CD14-positive monocyte (primary cell): ENCODE results near the gene MARCHF9. TPM values are rescaled to one million over a fixed set of nuclear protein-coding genes. Genes with fewer than 3 reads are reported as not detected.

Source experiments
- DNase-seq, 3 donors: peaks; one replicate each; pipeline ENCODE4 v3.0.0-alpha.2; 2011 to 2022
- H2AFZ ChIP-seq: 2 replicates; pipeline ENCODE4 v1.6.0; 2012; ENCODE audit warnings: mild to moderate bottlenecking, low read depth, low read length, inconsistent platforms; ENCODE audit not compliant: insufficient read depth, poor library complexity, severe bottlenecking
- H3K27ac ChIP-seq, 2 donors: 1 replicate in 1 of 2; 2 replicates in 1 of 2; pipeline ENCODE4 v1.5.1; 2012 to 2013; ENCODE audit warnings: low read length in 2 of 2, control low read depth in 1 of 2, inconsistent platforms in 1 of 2, low read depth in 1 of 2, mild to moderate bottlenecking in 1 of 2
- H3K27me3 ChIP-seq, 2 donors: one replicate each; pipeline versions ENCODE4 v1.6.0 to v1.6.1; 2011 to 2013; ENCODE audit warnings: low read length in 2 of 2; ENCODE audit not compliant: control insufficient read depth in 2 of 2, insufficient read depth in 2 of 2
- H3K36me3 ChIP-seq, 2 donors: replicated peaks in 1 of 2; 1 replicate in 1 of 2; 2 replicates in 1 of 2; pipeline versions ENCODE4 v1.5.1 to v1.6.1; 2012 to 2013; ENCODE audit warnings: low read length in 2 of 2, control low read depth in 1 of 2, inconsistent platforms in 1 of 2, mild to moderate bottlenecking in 1 of 2; ENCODE audit not compliant: insufficient read depth in 2 of 2, control insufficient read depth in 1 of 2
- H3K4me1 ChIP-seq, 2 donors: 1 replicate in 1 of 2; 2 replicates in 1 of 2; pipeline versions ENCODE4 v1.5.1 to v1.6.1; 2012 to 2013; ENCODE audit warnings: low read length in 2 of 2, control low read depth in 1 of 2, inconsistent platforms in 1 of 2, mild to moderate bottlenecking in 1 of 2, moderate library complexity in 1 of 2; ENCODE audit not compliant: insufficient read depth in 2 of 2, control insufficient read depth in 1 of 2
- H3K4me2 ChIP-seq: replicated peaks from 2 replicates; pipeline ENCODE3; 2012; ENCODE audit warnings: low read length, moderate library complexity, mild to moderate bottlenecking; ENCODE audit not compliant: poor library complexity, severe bottlenecking; ENCODE audit errors: extremely low read depth
- H3K4me3 ChIP-seq, 3 experiments: fragments of 200-600 bp in 1 of 3; sonication (generic) in 1 of 3; replicated peaks in 1 of 3; 1 replicate in 2 of 3; 2 replicates in 1 of 3; pipeline ENCODE4 v1.5.1; 2011 to 2013; ENCODE audit warnings: low read length in 3 of 3, mild to moderate bottlenecking in 3 of 3, control low read depth in 2 of 3, low read depth in 2 of 3, inconsistent platforms in 1 of 3, moderate library complexity in 1 of 3
- H3K79me2 ChIP-seq: 2 replicates; pipeline ENCODE4 v1.6.0; 2012; ENCODE audit warnings: mild to moderate bottlenecking, control low read depth, inconsistent platforms, low read length, moderate library complexity; ENCODE audit not compliant: insufficient read depth
- H3K9ac ChIP-seq: 2 replicates; pipeline ENCODE4 v1.6.0; 2017; ENCODE audit warnings: low read length, mild to moderate bottlenecking; ENCODE audit not compliant: insufficient read depth, poor library complexity, severe bottlenecking
- H3K9me3 ChIP-seq, 2 donors: replicated peaks in 1 of 2; 1 replicate in 1 of 2; 2 replicates in 1 of 2; pipeline versions ENCODE4 v1.5.1 to v1.6.1; 2012 to 2013; ENCODE audit warnings: low read length in 2 of 2, control low read depth in 1 of 2; ENCODE audit not compliant: control insufficient read depth in 1 of 2, insufficient read depth in 1 of 2
- H4K20me1 ChIP-seq: 2 replicates; pipeline ENCODE4 v1.6.0; 2012; ENCODE audit warnings: mild to moderate bottlenecking, low read length, control low read depth, moderate library complexity; ENCODE audit not compliant: insufficient read depth
- H3K27ac Mint-ChIP-seq, 7 donors: one replicate each; pipeline ENCODE4 v1.8.0; 2020; ENCODE audit warnings: mild to moderate bottlenecking in 7 of 7, mixed read lengths in 7 of 7, moderate library complexity in 6 of 7, inconsistent platforms in 2 of 7
- H3K27me3 Mint-ChIP-seq, 3 donors: one replicate each; pipeline ENCODE4 v1.8.0; 2021 to 2022; ENCODE audit warnings: low read depth in 3 of 3, mild to moderate bottlenecking in 3 of 3, mixed read lengths in 3 of 3, moderate library complexity in 3 of 3, inconsistent platforms in 1 of 3
- H3K36me3 Mint-ChIP-seq, 2 donors: one replicate each; pipeline ENCODE4 v1.8.0; 2020; ENCODE audit warnings: mixed read lengths in 2 of 2, inconsistent platforms in 1 of 2, mild to moderate bottlenecking in 1 of 2
- H3K4me1 Mint-ChIP-seq: one replicate; pipeline ENCODE4 v1.8.0; 2020; ENCODE audit warnings: mild to moderate bottlenecking, mixed read lengths
- H3K4me3 Mint-ChIP-seq, 2 donors: one replicate each; pipeline ENCODE4 v1.8.0; 2020; ENCODE audit warnings: mild to moderate bottlenecking in 2 of 2, mixed read lengths in 2 of 2, moderate library complexity in 1 of 2
- H3K9me3 Mint-ChIP-seq, 7 donors: one replicate each; pipeline ENCODE4 v1.8.0; 2020 to 2022; ENCODE audit warnings: mixed read lengths in 7 of 7, mild to moderate bottlenecking in 6 of 7, moderate library complexity in 6 of 7, inconsistent platforms in 2 of 7
- WGBS: methylation state at CpG from one replicate; pipeline ENCODE4 v1.1.5; 2013; ENCODE audit warnings: missing lambda C conversion rate; ENCODE audit not compliant: insufficient coverage; 5-methylcytosine and 5-hydroxymethylcytosine counted together
- intact Hi-C, 2 donors: fragments of 100-400 bp; cut with micrococcal nuclease; formaldehyde crosslinking; loops; one replicate each; pipeline versions ENCODE4 v1.15.0 to v1.15.1; 2023
- polyA plus RNA-seq, 3 donors: library from polyadenylated mRNA; depleted of rRNA in 1 of 3; unstranded in 2 of 3; stranded (reverse) in 1 of 3; fragments of 300-500 nt in 2 of 3; fragments of >200 nt in 1 of 3; fragmentation: Illumina TruSeq in 2 of 3; gene quantifications; 1 replicate in 2 of 3; 2 replicates in 1 of 3; pipeline ENCODE4 v1.2.3, GENCODE V29; 2012 to 2021
- TF ChIP-seq, protein P1 (sequence below): fragments of 200-600 bp; IDR thresholded peaks from one replicate; pipeline ENCODE4 v1.8.0; 2022; ENCODE audit warnings: antibody characterized with exemption, mild to moderate bottlenecking

Gene MARCHF9
- polyA plus RNA-seq, 3 donors = 0.14 to 9.5 (median 0.23) TPM

DNA sequence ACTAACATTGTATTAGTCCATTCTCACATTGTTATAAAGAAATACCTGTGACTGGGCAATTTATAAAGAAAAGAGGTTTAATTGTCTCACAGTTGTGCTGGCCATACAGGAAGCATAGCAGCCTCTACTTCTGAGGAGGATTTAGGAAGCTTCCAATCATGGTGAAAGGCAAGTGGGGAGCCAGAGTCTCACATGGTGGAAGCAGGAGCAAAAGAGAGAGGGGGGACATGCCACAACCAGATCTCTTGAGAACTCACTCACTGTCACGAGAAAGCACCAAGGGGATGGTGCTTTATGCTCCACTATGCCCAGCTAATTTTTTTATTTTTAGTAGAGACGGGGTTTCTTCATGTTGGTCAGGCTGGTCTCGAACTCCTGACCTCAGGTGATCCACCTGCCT lies 47.7 kb upstream of the MARCHF9 start:
- H3K4me1 Mint-ChIP-seq = no peaks in the 10 kb centered on the region
- no peak overlapping the region for H3K4me3 ChIP-seq
- H3K4me2 ChIP-seq = no peak overlapping the region
- H3K36me3 ChIP-seq = peaks cover 71 to 96% of the 10 kb centered on the region in 2 donors
- no peak for DNase-seq
- intact Hi-C loops = no loop called here
- peaks cover 59% of the 10 kb centered on the region for H4K20me1 ChIP-seq
- H3K4me3 Mint-ChIP-seq = no peak overlapping the region
- H3K9me3 ChIP-seq = peaks cover 9 to 15% of the 10 kb centered on the region in 2 donors
- WGBS = no CpG with 5 or more reads among the region's 3 CpGs
- H3K9me3 Mint-ChIP-seq = peaks cover 7 to 14% (median 9%) of the 10 kb centered on the region in 7 donors
- no peak overlapping the region for H3K27ac Mint-ChIP-seq
- no peaks in the 10 kb centered on the region for H3K4me1 ChIP-seq
- H3K27ac ChIP-seq = no peak overlapping the region
- no peak overlapping the region for H3K9ac ChIP-seq
- peaks cover 72 to 92% of the 10 kb centered on the region in 2 donors for H3K36me3 Mint-ChIP-seq
- TF ChIP-seq, protein P1, sequence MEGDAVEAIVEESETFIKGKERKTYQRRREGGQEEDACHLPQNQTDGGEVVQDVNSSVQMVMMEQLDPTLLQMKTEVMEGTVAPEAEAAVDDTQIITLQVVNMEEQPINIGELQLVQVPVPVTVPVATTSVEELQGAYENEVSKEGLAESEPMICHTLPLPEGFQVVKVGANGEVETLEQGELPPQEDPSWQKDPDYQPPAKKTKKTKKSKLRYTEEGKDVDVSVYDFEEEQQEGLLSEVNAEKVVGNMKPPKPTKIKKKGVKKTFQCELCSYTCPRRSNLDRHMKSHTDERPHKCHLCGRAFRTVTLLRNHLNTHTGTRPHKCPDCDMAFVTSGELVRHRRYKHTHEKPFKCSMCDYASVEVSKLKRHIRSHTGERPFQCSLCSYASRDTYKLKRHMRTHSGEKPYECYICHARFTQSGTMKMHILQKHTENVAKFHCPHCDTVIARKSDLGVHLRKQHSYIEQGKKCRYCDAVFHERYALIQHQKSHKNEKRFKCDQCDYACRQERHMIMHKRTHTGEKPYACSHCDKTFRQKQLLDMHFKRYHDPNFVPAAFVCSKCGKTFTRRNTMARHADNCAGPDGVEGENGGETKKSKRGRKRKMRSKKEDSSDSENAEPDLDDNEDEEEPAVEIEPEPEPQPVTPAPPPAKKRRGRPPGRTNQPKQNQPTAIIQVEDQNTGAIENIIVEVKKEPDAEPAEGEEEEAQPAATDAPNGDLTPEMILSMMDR = no peak
- H3K27me3 Mint-ChIP-seq = peaks cover 0 to 3% (median 0%) of the 10 kb centered on the region in 3 donors
- peaks cover 4% of the 10 kb centered on the region for H3K79me2 ChIP-seq
- no peaks in the 10 kb centered on the region for H3K27me3 ChIP-seq
- no peak overlapping the region for H2AFZ ChIP-seq

DNA sequence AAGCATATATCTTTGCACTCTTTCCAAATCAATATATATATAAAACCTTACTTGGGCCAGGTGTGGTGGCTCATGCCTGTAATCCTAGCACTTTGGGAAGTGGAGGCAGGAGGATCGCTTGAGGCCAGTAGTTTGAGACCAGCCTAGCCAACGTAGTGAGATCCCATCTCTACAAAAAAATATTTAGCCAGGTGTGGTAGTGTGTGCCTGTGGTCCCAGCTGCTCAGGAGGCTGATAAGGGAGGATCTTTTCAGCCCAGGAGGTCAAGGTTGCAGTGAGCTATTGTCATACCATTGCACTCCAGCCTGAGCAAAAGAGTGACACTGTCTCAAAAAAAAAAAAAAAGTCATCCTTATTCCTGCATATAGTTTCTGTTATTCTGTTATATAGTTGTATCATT lies 46.6 kb upstream of the MARCHF9 start:
- Histone ChIP-seq H3K27ac (no peak overlapping the region), H3K4me3 (no peak overlapping the region), H3K36me3 (peaks cover 72 to 95% of the 10 kb centered on the region in 2 donors), H3K4me2 (no peak overlapping the region), H4K20me1 (peaks cover 60% of the 10 kb centered on the region), H3K79me2 (peaks cover 6% of the 10 kb centered on the region), H2AFZ (no peak overlapping the region), H3K4me1 (no peaks in the 10 kb centered on the region), H3K9me3 (peaks cover 4 to 10% of the 10 kb centered on the region in 2 donors), H3K9ac (no peak overlapping the region), H3K27me3 (no peaks in the 10 kb centered on the region)
- H3K4me3 Mint-ChIP-seq = no peak overlapping the region
- no peaks in the 10 kb centered on the region for H3K27me3 Mint-ChIP-seq
- H3K9me3 Mint-ChIP-seq = peaks cover 2 to 8% (median 3%) of the 10 kb centered on the region in 7 donors
- no CpG with 5 or more reads among the region's 2 CpGs for WGBS
- no peak overlapping the region for H3K27ac Mint-ChIP-seq
- intact Hi-C loops = no loop called here
- peaks cover 66 to 91% of the 10 kb centered on the region in 2 donors for H3K36me3 Mint-ChIP-seq
- DNase-seq = no peak
- TF ChIP-seq, protein P1 = no peak
- no peaks in the 10 kb centered on the region for H3K4me1 Mint-ChIP-seq
